Duodenal mucosa (tissue), 2 donors: Measurements from ENCODE around the gene CLPTM1.
A peak's percentile ranks its signal among the peaks of the same experiment; 100 is the strongest.
"Not testable (repeated sequence)": the region's sequence is repeated elsewhere in the genome, so short reads cannot be mapped to it uniquely, and the experiment has no call there.

Experiments used
- H3K27ac ChIP-seq: one replicate; pipeline ENCODE4 v1.7.0; 2013; ENCODE audit warnings: low read depth, low read length
- H3K27me3 ChIP-seq, 2 donors: one replicate each; pipeline ENCODE4 v1.7.0; 2013; ENCODE audit warnings: low read length in 2 of 2, control low read depth in 1 of 2; ENCODE audit not compliant: insufficient read depth in 2 of 2, control insufficient read depth in 1 of 2
- H3K36me3 ChIP-seq, 2 donors: one replicate each; pipeline ENCODE4 v1.7.0; 2013; ENCODE audit warnings: low read length in 2 of 2, control low read depth in 1 of 2; ENCODE audit not compliant: insufficient read depth in 2 of 2, control insufficient read depth in 1 of 2
- H3K4me1 ChIP-seq, 2 donors: one replicate each; pipeline ENCODE4 v1.7.0; 2013; ENCODE audit warnings: low read length in 2 of 2, control low read depth in 1 of 2; ENCODE audit not compliant: insufficient read depth in 2 of 2, control insufficient read depth in 1 of 2
- H3K4me3 ChIP-seq, 2 donors: one replicate each; pipeline ENCODE4 v1.7.0; 2013; ENCODE audit warnings: low read length in 2 of 2, low read depth in 1 of 2
- H3K9ac ChIP-seq, 2 donors: one replicate each; pipeline ENCODE4 v1.7.0; 2013; ENCODE audit warnings: low read length in 2 of 2, low read depth in 1 of 2
- H3K9me3 ChIP-seq, 2 donors: one replicate each; pipeline ENCODE4 v1.7.0; 2013; ENCODE audit warnings: low read length in 2 of 2, control low read depth in 1 of 2; ENCODE audit not compliant: control insufficient read depth in 1 of 2

The CLPTM1 gene, protein sequence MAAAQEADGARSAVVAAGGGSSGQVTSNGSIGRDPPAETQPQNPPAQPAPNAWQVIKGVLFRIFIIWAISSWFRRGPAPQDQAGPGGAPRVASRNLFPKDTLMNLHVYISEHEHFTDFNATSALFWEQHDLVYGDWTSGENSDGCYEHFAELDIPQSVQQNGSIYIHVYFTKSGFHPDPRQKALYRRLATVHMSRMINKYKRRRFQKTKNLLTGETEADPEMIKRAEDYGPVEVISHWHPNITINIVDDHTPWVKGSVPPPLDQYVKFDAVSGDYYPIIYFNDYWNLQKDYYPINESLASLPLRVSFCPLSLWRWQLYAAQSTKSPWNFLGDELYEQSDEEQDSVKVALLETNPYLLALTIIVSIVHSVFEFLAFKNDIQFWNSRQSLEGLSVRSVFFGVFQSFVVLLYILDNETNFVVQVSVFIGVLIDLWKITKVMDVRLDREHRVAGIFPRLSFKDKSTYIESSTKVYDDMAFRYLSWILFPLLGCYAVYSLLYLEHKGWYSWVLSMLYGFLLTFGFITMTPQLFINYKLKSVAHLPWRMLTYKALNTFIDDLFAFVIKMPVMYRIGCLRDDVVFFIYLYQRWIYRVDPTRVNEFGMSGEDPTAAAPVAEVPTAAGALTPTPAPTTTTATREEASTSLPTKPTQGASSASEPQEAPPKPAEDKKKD

DNA sequence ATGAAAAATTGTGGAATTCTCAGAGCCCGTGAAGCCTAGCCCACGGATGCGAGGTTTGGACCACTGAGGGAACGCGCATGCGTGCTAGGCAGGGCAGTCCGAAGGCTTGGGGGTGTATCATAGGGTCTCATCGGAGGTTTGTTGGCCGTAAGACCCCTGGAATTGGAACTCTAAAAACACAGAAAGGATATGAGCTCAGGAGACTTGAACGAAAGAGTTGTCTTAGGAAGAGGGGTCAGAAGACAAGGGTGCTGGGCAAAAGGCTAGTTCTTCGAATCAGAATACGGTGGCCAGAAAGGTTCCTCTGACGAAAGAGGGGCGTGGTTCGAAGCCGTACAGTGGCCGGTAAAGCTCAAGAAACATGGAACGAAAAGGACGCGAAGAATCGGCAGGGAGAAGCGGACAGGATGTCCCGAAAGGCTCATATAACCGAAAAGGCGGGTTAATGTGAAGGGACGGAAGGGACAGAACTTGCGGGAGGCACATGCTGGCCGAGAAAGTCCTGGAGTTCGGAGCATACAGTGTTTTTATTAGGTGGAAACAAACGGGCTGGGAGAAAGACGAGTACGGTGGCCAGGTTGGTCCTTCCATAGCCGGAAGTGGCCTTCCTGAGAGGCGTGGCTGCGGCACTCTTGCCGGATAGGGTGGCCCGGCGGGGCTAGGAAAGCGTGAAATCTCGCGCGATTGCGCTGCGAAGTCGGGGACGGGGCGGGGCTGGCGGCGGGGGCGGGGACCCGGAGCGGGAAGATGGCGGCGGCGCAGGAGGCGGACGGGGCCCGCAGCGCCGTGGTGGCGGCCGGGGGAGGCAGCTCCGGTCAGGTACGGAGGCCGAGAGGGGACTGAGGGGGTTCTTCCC is at the start of gene CLPTM1:
TSS of gene CLPTM1 (plus strand) at position 732 of the 856 bp plus-strand sequence. CDS start at position 748, 16 bp downstream.
- H3K4me3 ChIP-seq = peak within 1 kb of the TSS; percentile 85 to 86
- H3K27me3 ChIP-seq = no peaks in the 10 kb centered on the region
- peak within 1 kb of the TSS; percentile 92 for H3K27ac ChIP-seq
- H3K36me3 ChIP-seq = peaks cover 0 to 15% of the 10 kb centered on the region in 2 donors
- H3K9me3 ChIP-seq = no peaks in the 10 kb centered on the region
- peaks cover 21 to 31% of the 10 kb centered on the region in 2 donors for H3K4me1 ChIP-seq
- peak within 1 kb of the TSS; percentile 86 for H3K9ac ChIP-seq

DNA sequence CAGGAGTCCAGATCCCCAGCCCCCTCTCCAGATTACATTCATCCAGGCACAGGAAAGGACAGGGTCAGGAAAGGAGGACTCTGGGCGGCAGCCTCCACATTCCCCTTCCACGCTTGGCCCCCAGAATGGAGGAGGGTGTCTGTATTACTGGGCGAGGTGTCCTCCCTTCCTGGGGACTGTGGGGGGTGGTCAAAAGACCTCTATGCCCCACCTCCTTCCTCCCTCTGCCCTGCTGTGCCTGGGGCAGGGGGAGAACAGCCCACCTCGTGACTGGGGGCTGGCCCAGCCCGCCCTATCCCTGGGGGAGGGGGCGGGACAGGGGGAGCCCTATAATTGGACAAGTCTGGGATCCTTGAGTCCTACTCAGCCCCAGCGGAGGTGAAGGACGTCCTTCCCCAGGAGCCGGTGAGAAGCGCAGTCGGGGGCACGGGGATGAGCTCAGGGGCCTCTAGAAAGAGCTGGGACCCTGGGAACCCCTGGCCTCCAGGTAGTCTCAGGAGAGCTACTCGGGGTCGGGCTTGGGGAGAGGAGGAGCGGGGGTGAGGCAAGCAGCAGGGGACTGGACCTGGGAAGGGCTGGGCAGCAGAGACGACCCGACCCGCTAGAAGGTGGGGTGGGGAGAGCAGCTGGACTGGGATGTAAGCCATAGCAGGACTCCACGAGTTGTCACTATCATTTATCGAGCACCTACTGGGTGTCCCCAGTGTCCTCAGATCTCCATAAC is 49.6 kb upstream of the CLPTM1 start, which contains the start of gene APOE:
TSS of gene APOE (plus strand) at position 360 of the 724 bp plus-strand sequence. CDS start 829 bp downstream, outside the sequence.
- Histone ChIP-seq H3K36me3 (peaks cover 6 to 21% of the 10 kb centered on the region in 2 donors), H3K9ac (peak within 1 kb of the TSS in 1 of 2 donors; percentile 18), H3K9me3 (no peaks in the 10 kb centered on the region), H3K27ac (peak within 1 kb of the TSS; percentile 10), H3K27me3 (peaks cover 9 to 12% of the 10 kb centered on the region in 2 donors), H3K4me3 (peak within 1 kb of the TSS; percentile 16 to 55), H3K4me1 (peaks cover 11 to 12% of the 10 kb centered on the region in 2 donors)

DNA sequence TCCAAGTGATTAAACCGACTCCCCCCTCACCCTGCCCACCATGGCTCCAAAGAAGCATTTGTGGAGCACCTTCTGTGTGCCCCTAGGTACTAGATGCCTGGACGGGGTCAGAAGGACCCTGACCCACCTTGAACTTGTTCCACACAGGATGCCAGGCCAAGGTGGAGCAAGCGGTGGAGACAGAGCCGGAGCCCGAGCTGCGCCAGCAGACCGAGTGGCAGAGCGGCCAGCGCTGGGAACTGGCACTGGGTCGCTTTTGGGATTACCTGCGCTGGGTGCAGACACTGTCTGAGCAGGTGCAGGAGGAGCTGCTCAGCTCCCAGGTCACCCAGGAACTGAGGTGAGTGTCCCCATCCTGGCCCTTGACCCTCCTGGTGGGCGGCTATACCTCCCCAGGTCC is 47.6 kb upstream of the CLPTM1 start:
- H3K4me3 ChIP-seq = no peak overlapping the region
- peaks cover 16 to 21% of the 10 kb centered on the region in 2 donors for H3K4me1 ChIP-seq
- no peaks in the 10 kb centered on the region for H3K9me3 ChIP-seq
- peaks cover 0 to 4% of the 10 kb centered on the region in 2 donors for H3K36me3 ChIP-seq
- H3K27ac ChIP-seq = no peak overlapping the region
- no peak overlapping the region for H3K9ac ChIP-seq
- peaks cover 9 to 12% of the 10 kb centered on the region in 2 donors for H3K27me3 ChIP-seq

DNA sequence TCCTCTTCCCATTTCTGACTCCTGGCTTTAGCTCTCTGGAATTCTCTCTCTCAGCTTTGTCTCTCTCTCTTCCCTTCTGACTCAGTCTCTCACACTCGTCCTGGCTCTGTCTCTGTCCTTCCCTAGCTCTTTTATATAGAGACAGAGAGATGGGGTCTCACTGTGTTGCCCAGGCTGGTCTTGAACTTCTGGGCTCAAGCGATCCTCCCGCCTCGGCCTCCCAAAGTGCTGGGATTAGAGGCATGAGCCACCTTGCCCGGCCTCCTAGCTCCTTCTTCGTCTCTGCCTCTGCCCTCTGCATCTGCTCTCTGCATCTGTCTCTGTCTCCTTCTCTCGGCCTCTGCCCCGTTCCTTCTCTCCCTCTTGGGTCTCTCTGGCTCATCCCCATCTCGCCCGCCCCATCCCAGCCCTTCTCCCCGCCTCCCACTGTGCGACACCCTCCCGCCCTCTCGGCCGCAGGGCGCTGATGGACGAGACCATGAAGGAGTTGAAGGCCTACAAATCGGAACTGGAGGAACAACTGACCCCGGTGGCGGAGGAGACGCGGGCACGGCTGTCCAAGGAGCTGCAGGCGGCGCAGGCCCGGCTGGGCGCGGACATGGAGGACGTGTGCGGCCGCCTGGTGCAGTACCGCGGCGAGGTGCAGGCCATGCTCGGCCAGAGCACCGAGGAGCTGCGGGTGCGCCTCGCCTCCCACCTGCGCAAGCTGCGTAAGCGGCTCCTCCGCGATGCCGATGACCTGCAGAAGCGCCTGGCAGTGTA is 46.9 kb upstream of the CLPTM1 start:
- peaks cover 16 to 21% of the 10 kb centered on the region in 2 donors for H3K4me1 ChIP-seq

DNA sequence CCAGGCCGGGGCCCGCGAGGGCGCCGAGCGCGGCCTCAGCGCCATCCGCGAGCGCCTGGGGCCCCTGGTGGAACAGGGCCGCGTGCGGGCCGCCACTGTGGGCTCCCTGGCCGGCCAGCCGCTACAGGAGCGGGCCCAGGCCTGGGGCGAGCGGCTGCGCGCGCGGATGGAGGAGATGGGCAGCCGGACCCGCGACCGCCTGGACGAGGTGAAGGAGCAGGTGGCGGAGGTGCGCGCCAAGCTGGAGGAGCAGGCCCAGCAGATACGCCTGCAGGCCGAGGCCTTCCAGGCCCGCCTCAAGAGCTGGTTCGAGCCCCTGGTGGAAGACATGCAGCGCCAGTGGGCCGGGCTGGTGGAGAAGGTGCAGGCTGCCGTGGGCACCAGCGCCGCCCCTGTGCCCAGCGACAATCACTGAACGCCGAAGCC is 46.3 kb upstream of the CLPTM1 start:
- Histone ChIP-seq H3K27ac (no peak overlapping the region), H3K9me3 (no peaks in the 10 kb centered on the region), H3K4me3 (no peak overlapping the region), H3K4me1 (peaks cover 14 to 23% of the 10 kb centered on the region in 2 donors), H3K27me3 (peaks cover 9 to 12% of the 10 kb centered on the region in 2 donors), H3K9ac (no peak overlapping the region), H3K36me3 (no peaks in the 10 kb centered on the region)

More for the DNA sequence above, 46.9 kb upstream of the CLPTM1 start:
- H3K9ac ChIP-seq = no peak overlapping the region
- H3K27me3 ChIP-seq = peaks cover 9 to 12% of the 10 kb centered on the region in 2 donors
- no peak overlapping the region for H3K27ac ChIP-seq
- H3K36me3 ChIP-seq = no peaks in the 10 kb centered on the region
- no peak overlapping the region for H3K4me3 ChIP-seq
- H3K9me3 ChIP-seq = no peaks in the 10 kb centered on the region

DNA sequence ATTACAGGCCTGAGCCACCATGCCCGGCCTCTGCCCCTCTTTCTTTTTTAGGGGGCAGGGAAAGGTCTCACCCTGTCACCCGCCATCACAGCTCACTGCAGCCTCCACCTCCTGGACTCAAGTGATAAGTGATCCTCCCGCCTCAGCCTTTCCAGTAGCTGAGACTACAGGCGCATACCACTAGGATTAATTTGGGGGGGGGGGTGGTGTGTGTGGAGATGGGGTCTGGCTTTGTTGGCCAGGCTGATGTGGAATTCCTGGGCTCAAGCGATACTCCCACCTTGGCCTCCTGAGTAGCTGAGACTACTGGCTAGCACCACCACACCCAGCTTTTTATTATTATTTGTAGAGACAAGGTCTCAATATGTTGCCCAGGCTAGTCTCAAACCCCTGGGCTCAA is 45.4 kb upstream of the CLPTM1 start:
- H3K27me3 ChIP-seq = peaks cover 9 to 10% of the 10 kb centered on the region in 2 donors
- H3K27ac ChIP-seq = no peak overlapping the region
- no peak overlapping the region for H3K4me3 ChIP-seq
- no peaks in the 10 kb centered on the region for H3K9me3 ChIP-seq
- peaks cover 14 to 27% of the 10 kb centered on the region in 2 donors for H3K4me1 ChIP-seq
- no peak overlapping the region for H3K9ac ChIP-seq
- no peaks in the 10 kb centered on the region for H3K36me3 ChIP-seq

DNA sequence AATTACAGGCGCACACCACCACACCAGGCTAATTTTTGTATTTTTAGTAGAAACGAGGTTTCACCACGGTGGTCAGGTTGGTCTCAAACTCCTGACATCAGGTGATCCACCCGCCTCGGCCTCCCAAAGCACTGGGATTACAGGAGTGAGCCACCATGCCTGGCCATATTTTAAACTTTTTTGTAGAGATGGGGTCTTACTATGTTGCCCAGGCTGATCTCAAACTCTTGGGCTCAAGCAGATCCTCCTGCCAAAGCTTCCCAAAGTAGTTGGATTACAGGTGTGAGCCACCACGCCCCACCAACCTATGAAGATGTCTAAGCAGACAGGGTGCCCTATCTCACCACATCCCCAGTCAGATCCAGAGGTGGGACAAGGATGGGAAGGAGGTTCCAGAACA is 43.3 kb upstream of the CLPTM1 start:
- not testable (repeated sequence) for H3K27me3 ChIP-seq, H3K36me3 ChIP-seq, H3K9ac ChIP-seq, H3K4me3 ChIP-seq, H3K27ac ChIP-seq, H3K9me3 ChIP-seq
- peaks cover 11 to 20% of the 10 kb centered on the region in 2 donors for H3K4me1 ChIP-seq

GRCh38 chr19:44912854-44913253 is 42.3 kb upstream of the CLPTM1 start:
- Histone ChIP-seq H3K27ac (no peak overlapping the region), H3K4me3 (no peak overlapping the region), H3K4me1 (peaks cover 11 to 20% of the 10 kb centered on the region in 2 donors)

More at GRCh38 chr19:44912854-44913253, 42.3 kb upstream of the CLPTM1 start:
- Histone ChIP-seq H3K9me3 (no peaks in the 10 kb centered on the region), H3K9ac (no peak overlapping the region), H3K36me3 (no peaks in the 10 kb centered on the region), H3K27me3 (no peaks in the 10 kb centered on the region)
